Measurements from ENCODE around the gene ACOX1. TPM values are rescaled to one million over a fixed set of nuclear protein-coding genes. Genes with fewer than 3 reads are reported as not detected.

The ACOX1 gene
- total and polyA plus RNA-seq, 2 of the 13 experiments (the other 11 are each of a cell fraction or from before 2014, with no cell fraction given), result 86.4 to 120 TPM

GRCh38 chr17:75894049-75894733 lies 84.8 kb downstream of the ACOX1 start (continued):
- TF ChIP-seq ZFP62 (CRISPR knock-in tag; IDR thresholded peaks at IDR 0.05), result no peak
- no peak for TF ChIP-seq ZNF138 (CRISPR knock-in tag; IDR thresholded peaks at IDR 0.05; ENCODE audit: low read depth)
- no peak for TF ChIP-seq IRX3 (CRISPR knock-in tag; IDR thresholded peaks at IDR 0.05; ENCODE audit: borderline replicate concordance, low read depth)
- TF ChIP-seq ZNF317 (CRISPR knock-in tag; IDR thresholded peaks at IDR 0.05), result peak; percentile 13
- no peak for TF ChIP-seq PREB (CRISPR knock-in tag; IDR thresholded peaks at IDR 0.05)

- peak overlapping the region; percentile 71 for H3K9ac ChIP-seq (ENCODE audit: insufficient read depth, low read depth, low read length)
- TF ChIP-seq ZNF616 (CRISPR knock-in tag; IDR thresholded peaks at IDR 0.05; ENCODE audit: low read depth), result peak; percentile 41; the same call in 1 of the 2 replicates
- 0 out of 2 replicates have a peak, but pooled peaks have one; percentile 1 for TF ChIP-seq ZNF800 (CRISPR knock-in tag; IDR thresholded peaks at IDR 0.05)
- peak; percentile 1 for TF ChIP-seq AGO1 (IDR thresholded peaks at IDR 0.05; ENCODE audit: low read depth, low read length, poor library complexity, severe bottlenecking)
- TF ChIP-seq ZXDC (CRISPR knock-in tag; IDR thresholded peaks at IDR 0.05), result no peak
- TF ChIP-seq ISX (CRISPR knock-in tag; conservative IDR thresholded peaks at IDR 0.05), result 0 out of 2 replicates have a peak, but pooled peaks have one; percentile 17
Observed at GRCh38 chr17:75893305-75894048, 85.5 kb downstream of the ACOX1 start.

More at GRCh38 chr17:75893305-75894048, 85.5 kb downstream of the ACOX1 start:
- intact Hi-C loops (cut with micrococcal nuclease; ENCODE audit: unreplicated experiment), result loop anchor here (5.0 kb wide), 1 partner anchor 36 kb away; the partner anchor contains the start of gene WBP2
- Histone ChIP-seq H3K36me3 (replicated peaks in 1 of 2; ENCODE audit: control insufficient read depth in 1 of 2, insufficient read depth in 2 of 2, low read length in 2 of 2) (peaks cover 3 to 8% of the 10 kb centered on the region in 2 experiments; a peak in 2 of 5 replicates), H3K9me3 (ENCODE audit: low read length) (no peaks in the 10 kb centered on the region), H3K4me3 (replicated peaks in 1 of 3; ENCODE audit: insufficient read depth in 1 of 3, low read depth in 2 of 3, low read length in 3 of 3) (peak overlapping the region; percentile 26 to 83 (median 51); a peak in 5 of 6 replicates), H4K20me1 (ENCODE audit: insufficient read depth, low read length) (no peaks in the 10 kb centered on the region), H3K4me1 (ENCODE audit: insufficient read depth, low read length) (peaks cover 61% of the 10 kb centered on the region), H3K4me2 (ENCODE audit: low read depth, low read length) (peak overlapping the region; percentile 91), H3K27me3 (ENCODE audit: control insufficient read depth in 1 of 2, insufficient read depth in 2 of 2, low read length in 2 of 2) (no peaks in the 10 kb centered on the region), H3K79me2 (ENCODE audit: insufficient read depth, low read length) (peaks cover 10% of the 10 kb centered on the region), H3K27ac (ENCODE audit: extremely low read length, insufficient read depth, low read length) (no peak overlapping the region), H2AFZ (ENCODE audit: low read length) (no peak overlapping the region)
- WGBS (ENCODE audit: low lambda C conversion rate), result 19% methylated on average over 16 of the region's 18 CpGs
- ChIA-PET POLR2A (interaction anchor here (0.6 to 12.9 kb wide), 13 partner anchors 10 to 130 kb away, joined by 3 to 423 read pairs (median 11); partner anchors contain the start of genes GALK1, MRPL38, TRIM47 and UNC13D), CTCF (ENCODE audit: low intra/inter-chr PET ratio, low total read pairs) (no interaction called here)
- in situ Hi-C loops (cut with HindIII; ENCODE audit: extremely low pct_ligation_motif_present, low pct_unique_long_range_greater_than_20kb), result no loop called here
- FAIRE-seq (no peak), DNase-seq (ENCODE audit: low spot score) (no peak), ATAC-seq (no peak)
- BruUV-seq (replicated peaks), result no TSS peak
